ENCODE data around the gene SEC24C.
"Not testable (repeated sequence)": the region's sequence is repeated elsewhere in the genome, so short reads cannot be mapped to it uniquely, and the experiment has no call there.

The SEC24C gene

DNA sequence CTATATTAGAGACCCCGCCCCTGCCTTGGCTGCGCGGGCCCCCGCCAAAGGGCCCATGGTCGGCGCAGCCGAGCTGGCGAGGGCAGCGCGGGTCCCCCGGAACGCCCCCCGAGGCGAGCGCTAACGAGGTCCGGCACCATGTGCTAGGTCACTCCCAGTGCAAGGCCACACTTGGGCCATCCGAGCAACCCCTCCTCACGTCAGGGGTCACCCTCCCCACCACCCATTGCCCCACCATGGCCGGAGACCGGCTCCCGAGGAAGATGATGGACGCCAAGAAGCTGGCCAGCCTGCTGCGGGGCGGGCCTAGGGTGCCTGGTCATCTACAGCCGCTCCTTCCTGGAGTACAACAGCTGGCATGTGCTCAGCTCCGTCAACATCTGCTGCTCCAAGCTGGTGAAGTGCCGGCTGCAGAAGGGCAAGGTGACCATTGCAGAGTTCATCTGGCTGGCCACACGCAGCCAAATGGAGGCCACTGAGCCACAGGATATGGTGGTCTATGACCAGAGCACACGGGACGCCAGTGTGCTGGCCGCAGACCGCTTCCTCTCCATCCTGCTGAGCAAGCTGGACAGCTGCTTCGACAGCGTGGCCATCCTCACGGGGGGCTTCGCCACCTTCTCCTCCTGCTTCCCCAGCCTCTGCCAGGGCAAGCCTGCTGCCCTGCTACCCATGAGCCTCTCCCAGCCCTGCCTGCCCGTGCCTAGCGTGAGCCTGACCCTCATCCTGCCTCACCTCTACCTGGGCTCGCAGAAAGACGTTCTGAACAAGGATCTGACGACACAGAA, 12.4 kb upstream of the SEC24C start:
- DNase-seq = no peak

- no peak for DNase-seq
Observed at GRCh38 chr10:73732426-73732825, 11.7 kb upstream of the SEC24C start.

- DNase-seq = no peak
Observed at GRCh38 chr10:73732931-73733623, 11.1 kb upstream of the SEC24C start.

GRCh38 chr10:73734028-73734720, 10.0 kb upstream of the SEC24C start:
- no peak for DNase-seq

DNA sequence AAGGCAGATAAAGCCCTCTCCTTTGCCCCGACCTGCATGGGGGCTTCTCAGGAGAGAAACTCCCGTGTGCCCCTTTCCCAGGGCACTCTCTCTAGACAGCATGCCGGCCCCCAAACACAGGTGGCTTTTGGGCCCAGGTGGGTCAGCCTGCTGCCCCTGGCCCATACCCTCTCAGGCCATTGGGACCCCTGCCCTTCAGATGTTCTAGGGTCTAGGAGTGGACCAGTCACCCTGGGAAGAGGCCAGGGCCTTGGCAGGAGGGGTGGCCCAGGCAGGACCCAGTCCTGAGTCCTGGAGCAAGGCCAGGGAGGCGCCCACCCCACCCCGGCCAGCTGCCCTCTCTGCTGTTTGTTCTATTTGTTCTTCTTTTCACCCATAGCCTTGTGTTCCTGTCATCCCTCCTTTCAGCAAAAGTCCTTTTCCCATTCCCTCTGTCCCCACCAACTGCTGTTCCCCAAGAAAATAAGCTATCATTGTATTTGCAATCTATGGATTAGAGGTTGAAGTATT, 9.3 kb upstream of the SEC24C start:
- DNase-seq = no peak

GRCh38 chr10:73740501-73741254, 3.5 kb upstream of the SEC24C start:
- DNase-seq = not testable (repeated sequence)

DNA sequence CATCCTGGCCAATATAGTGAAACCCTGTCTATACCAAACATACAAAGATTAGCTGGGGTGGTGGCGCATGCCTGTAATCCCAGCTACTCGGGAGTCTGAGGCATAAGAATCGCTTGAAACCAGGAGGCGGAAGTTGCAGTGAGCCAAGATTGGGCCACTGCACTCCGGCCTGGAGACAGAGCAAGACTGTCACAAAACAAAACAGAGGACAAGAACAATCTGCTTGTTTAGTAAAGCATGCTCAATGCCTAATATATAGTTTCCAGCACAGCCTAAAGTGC, 1.8 kb upstream of the SEC24C start:
- no peak for DNase-seq

DNA sequence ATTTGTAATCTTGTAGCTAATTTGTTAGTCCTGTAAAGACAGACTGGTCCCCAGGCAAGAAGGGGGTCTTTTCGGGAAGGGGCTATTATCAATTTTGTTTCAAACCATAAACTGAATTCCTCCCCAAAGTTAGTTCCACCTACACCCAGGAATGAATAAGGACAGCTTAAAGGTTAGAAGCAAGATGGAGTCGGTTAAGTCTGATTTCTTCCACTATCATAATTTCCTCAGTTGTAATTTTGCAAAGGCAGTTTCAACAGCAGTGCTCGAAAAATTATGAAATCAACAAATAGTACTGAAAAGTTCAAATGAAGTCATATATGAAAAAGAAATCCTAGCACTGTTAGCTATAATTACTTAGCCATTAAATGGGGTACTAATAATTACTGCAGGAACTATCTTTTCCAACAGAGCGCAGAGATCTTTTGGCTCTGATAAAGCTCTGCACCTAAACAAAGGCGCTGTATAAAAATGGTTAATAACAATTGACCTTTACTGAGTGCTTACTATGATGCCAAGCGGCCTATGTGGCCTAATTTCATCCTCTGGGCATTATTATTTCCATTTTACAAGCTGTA, 756 bp upstream of the SEC24C start:
- DNase-seq = no peak

GRCh38 chr10:73744664-73744975, 448 bp downstream of the SEC24C start:
- DNase-seq = peak in 1 of 3 experiments; percentile 20

- no peak for DNase-seq
Observed at GRCh38 chr10:73746721-73747120, 2.5 kb downstream of the SEC24C start.

GRCh38 chr10:73750819-73751218, 6.6 kb downstream of the SEC24C start:
- no peak for DNase-seq

DNA sequence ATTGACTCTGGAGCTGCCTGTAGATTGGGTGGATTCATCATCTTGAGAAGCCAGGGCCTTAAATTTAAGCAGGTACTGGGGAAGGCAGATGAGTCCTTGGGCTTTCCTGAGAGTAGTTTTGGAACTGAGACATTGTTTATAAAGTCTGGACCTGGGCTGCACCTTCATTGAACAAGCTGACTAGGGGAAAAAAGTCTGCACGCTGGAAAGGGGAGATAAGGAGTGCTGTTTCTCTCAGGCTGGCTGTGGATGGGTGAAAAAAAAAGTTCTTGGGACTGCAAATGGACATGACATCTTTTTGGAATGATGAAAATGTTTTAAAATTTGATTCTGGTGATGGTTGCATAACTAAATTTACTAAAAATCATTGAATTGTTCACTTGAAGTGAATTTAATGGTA, 12.0 kb downstream of the SEC24C start:
- DNase-seq = no peak

GRCh38 chr10:73758704-73759511, 14.7 kb downstream of the SEC24C start:
- peak in 2 of 3 experiments; percentile 65 to 69 for DNase-seq

- peak; percentile 34 to 69 (median 65) for DNase-seq
Observed at GRCh38 chr10:73759512-73760115, 15.4 kb downstream of the SEC24C start.

DNA sequence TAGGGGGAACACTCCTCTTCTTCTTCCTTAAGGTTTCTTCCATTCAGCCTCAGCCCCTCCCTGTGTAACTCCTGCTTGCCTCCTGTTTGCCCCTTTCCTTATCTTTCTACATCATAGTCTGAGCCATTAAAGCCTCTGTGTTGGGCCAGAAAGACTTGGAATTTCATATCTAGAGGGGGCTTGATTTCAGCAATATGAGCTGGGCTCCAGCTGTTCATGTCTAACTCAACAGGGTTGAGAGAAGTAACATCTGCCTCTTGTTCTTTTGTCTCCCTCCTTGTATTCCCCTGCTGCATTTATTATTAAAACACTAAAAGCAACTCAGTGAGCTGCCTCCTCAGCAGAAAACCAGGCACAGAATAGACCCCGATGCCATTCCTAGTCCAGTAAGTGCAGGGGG, 17.6 kb downstream of the SEC24C start:
- DNase-seq = no peak

- DNase-seq = no peak
Observed at GRCh38 chr10:73762915-73763314, 18.7 kb downstream of the SEC24C start.

GRCh38 chr10:73763343-73763742, 19.2 kb downstream of the SEC24C start:
- DNase-seq = no peak

- no peak for DNase-seq
Observed at GRCh38 chr10:73765066-73765465, 20.9 kb downstream of the SEC24C start.

- peak in 1 of 3 experiments; percentile 69 for DNase-seq
Observed at GRCh38 chr10:73768881-73769280, 24.7 kb downstream of the SEC24C start.

DNA sequence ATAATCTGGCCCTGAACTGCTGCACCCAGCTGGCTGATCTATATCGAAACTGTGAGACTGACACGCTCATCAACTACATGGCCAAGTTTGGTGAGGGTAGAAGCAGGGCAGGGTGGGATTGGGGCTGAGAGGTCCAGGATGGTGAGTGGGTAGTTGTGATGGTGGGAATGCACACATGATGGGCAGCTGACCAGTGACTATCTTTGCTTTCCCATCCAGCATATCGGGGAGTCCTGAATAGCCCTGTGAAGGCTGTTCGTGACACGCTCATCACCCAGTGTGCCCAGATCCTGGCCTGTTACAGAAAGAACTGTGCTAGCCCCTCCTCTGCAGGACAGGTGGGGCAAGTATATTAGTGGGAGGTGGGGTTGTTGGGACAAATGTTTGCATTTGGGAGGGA, 25.2 kb downstream of the SEC24C start:
- no peak for DNase-seq

- DNase-seq = peak in 1 of 3 experiments; percentile 55
Observed at GRCh38 chr10:73771722-73772280, 27.6 kb downstream of the SEC24C start.

Data from NCI-H1417 (cell line).